Measurements from ENCODE around the gene GCAT.

GRCh38 chr22:37823134-37823985, 15.6 kb downstream of the GCAT start, which contains the start of gene GALR3:
- TF ChIP-seq RAD21 (IDR thresholded peaks at IDR 0.05; ENCODE audit: low read length), result no peak
- no peak for TF ChIP-seq TCF12 (IDR thresholded peaks at IDR 0.05)
- TF ChIP-seq ELF1 (IDR thresholded peaks at IDR 0.05), result no peak
- no peak for TF ChIP-seq USF2 (IDR thresholded peaks at IDR 0.05; ENCODE audit: borderline replicate concordance, low read depth, low read length)
- no peak for TF ChIP-seq CTCF (IDR thresholded peaks at IDR 0.05)
- TF ChIP-seq FOXM1 (IDR thresholded peaks at IDR 0.05; ENCODE audit: low read depth), result no peak
- TF ChIP-seq USF1 (IDR thresholded peaks at IDR 0.05; ENCODE audit: borderline replicate concordance, low read depth), result no peak
- no peak for TF ChIP-seq EP300 (IDR thresholded peaks at IDR 0.05; ENCODE audit: borderline replicate concordance in 1 of 2, low read depth in 1 of 2, low read length in 1 of 2)
- TF ChIP-seq PBX3 (IDR thresholded peaks at IDR 0.05), result no peak
- no peak for TF ChIP-seq MXI1 (IDR thresholded peaks at IDR 0.05; ENCODE audit: low read depth, low read length)
- no peak for TF ChIP-seq YY1 (IDR thresholded peaks at IDR 0.05; ENCODE audit: low read depth)
- TF ChIP-seq RCOR1 (IDR thresholded peaks at IDR 0.05; ENCODE audit: low read length), result no peak
